Gastroesophageal sphincter (tissue), 3 donors: ENCODE data around the gene LARP1.

Experiments used
- CTCF ChIP-seq, 4 experiments: fragments of 200-600 bp in 2 of 4; fragments of 450-650 bp in 2 of 4; sonication (generic) in 1 of 4; IDR thresholded peaks; one replicate each; pipeline ENCODE4 v1.5.1; 2017 to 2019; ENCODE audit warnings: antibody characterized with exemption in 4 of 4, mild to moderate bottlenecking in 2 of 4, moderate library complexity in 2 of 4
- EP300 ChIP-seq: sonication (generic); formaldehyde crosslinking; IDR thresholded peaks from one replicate; pipeline ENCODE4 v1.6.1; 2017; ENCODE audit warnings: antibody characterized with exemption, mild to moderate bottlenecking
- POLR2A ChIP-seq, 2 donors: fragments of 450-650 bp; IDR thresholded peaks; one replicate each; pipeline ENCODE4 v1.6.1; 2017; ENCODE audit warnings: antibody characterized with exemption in 2 of 2, mild to moderate bottlenecking in 2 of 2, moderate library complexity in 1 of 2
- POLR2AphosphoS5 ChIP-seq: sonication (generic); formaldehyde crosslinking; IDR thresholded peaks from one replicate; pipeline ENCODE4 v1.6.1; 2017; ENCODE audit warnings: antibody characterized with exemption

GRCh38 chr5:154793599-154794524, 38.7 kb downstream of the LARP1 start:
- TF ChIP-seq CTCF (IDR thresholded peaks at IDR 0.05) (no peak), POLR2AphosphoS5 (no peak), POLR2A (IDR thresholded peaks at IDR 0.05) (no peak), EP300 (no peak)
